PC-9 (cell line): ENCODE data around the gene TRIM24.

ENCODE experiments used
- EZH2 ChIP-seq: fragments of 200-600 bp; sonication (generic); IDR thresholded peaks from 2 replicates; pipeline ENCODE4 v1.8.0; 2017; ENCODE audit warnings: antibody characterized with exemption, low read depth
- TF ChIP-seq, protein P1 (sequence below): fragments of 200-600 bp; sonication (generic); conservative IDR thresholded peaks from 2 replicates; pipeline ENCODE4 v1.6.1; 2017; ENCODE audit warnings: mixed run types, antibody characterized with exemption, mild to moderate bottlenecking, moderate library complexity

DNA sequence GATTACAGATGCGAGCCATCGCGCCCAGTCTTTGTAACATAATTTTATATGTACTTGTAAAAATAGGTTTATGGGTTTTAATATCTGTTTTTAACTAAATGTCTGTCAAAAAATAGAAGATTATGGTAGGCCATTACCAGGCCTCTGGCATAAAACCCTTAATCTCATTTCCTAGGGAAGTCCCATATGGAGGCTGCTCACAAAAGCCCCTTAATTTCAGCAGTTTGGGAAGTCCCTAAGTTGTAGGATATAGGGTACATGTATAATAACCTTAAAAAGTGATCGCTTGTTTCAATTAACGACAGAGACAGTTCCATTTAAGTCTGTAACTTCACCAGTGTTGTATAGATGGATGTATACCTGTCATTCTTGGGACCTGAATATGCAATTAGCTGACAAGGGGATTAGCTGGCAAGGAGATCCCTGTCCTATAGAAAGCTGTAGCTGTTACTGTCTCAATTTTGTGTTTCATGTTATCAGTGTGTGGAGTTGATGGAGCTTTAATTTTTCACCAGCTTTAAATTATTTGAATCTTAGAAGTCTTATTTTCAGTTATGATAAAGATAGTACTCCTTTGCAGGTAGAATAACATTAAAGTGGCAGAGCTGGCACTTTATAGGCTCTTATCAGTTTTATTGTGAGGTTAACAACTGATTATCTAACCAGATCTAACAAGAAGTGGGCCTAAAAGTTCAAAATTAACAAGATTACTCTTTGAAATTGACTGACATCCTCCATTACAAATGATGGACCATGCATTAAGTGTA lies 10.5 kb downstream of the TRIM24 start:
- TF ChIP-seq, protein P1, sequence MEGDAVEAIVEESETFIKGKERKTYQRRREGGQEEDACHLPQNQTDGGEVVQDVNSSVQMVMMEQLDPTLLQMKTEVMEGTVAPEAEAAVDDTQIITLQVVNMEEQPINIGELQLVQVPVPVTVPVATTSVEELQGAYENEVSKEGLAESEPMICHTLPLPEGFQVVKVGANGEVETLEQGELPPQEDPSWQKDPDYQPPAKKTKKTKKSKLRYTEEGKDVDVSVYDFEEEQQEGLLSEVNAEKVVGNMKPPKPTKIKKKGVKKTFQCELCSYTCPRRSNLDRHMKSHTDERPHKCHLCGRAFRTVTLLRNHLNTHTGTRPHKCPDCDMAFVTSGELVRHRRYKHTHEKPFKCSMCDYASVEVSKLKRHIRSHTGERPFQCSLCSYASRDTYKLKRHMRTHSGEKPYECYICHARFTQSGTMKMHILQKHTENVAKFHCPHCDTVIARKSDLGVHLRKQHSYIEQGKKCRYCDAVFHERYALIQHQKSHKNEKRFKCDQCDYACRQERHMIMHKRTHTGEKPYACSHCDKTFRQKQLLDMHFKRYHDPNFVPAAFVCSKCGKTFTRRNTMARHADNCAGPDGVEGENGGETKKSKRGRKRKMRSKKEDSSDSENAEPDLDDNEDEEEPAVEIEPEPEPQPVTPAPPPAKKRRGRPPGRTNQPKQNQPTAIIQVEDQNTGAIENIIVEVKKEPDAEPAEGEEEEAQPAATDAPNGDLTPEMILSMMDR: no peak
- no peak for TF ChIP-seq EZH2
